NCI-H128 (cell line): ENCODE measurements around the gene BANF2.
"Not testable (repeated sequence)": the region's sequence is repeated elsewhere in the genome, so short reads cannot be mapped to it uniquely, and the experiment has no call there.

Experiments used
- DNase-seq: peaks from one replicate; lab custom pipeline; 2025; ENCODE audit not compliant: unreplicated experiment; lab: John Stamatoyannopoulos, UW

The BANF2 gene

DNA sequence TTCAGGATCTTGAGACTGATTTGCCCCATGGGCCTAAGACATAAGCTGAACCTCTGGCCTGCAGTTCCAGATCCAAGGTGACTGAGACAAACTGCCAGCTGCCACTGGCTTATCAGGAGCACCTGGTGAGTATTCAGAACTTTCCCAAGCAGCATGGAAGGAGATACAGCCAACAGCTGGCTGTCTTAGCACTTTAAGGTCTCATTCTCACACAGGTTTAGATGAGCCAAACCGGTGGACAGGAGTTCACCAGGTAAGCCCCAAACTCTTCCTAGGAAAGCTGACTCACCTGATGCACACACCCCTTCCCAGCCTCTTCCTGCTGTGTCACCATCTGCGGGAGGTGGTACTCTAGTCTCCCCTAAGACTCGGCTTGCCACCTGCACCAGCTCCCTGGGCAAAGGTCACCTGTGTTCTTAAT, at the start of gene BANF2:
Gene BANF2, plus strand, starts transcription at position 36 of the 421 bp plus-strand sequence. CDS start 25,060 bp downstream, outside the sequence.
- DNase-seq: no peak

DNA sequence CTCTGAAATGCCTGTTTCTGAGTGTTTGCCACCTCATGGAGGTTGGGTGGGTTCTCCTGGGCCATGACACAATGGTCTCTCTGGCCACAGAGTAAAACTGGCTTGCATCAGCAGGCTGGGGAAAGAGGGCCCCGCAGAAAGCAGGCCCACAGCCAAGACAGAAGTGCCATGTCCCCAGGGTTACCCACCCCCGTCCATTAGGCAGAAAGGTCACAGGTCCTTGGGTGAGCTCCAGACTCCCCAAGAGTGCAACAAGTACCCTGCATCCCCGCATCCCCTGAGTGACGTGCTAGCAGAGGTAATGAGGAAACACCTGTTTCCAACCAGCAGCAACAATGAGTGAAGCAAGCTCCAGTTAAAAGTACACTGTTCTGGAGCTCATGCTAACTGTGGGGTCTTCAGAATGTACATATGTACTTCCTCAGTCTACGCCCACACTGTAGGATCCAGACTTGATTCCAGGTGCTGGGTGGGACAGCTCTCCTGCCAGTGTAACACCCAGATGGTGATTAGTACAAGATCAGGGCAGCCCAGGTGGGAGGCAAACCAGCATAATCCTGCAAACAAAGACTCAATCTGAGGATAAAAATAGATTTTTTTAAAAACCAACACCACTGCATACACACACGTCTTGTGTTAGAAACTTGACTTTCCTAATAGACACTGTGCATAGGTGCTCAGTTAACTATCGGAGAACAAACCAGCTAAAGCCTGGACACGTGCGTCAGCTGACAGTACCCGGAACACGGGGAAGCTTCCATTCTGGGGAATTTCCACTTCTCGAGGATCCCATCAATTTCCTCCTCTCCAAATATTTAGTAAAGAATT, 49.3 kb upstream of the BANF2 start:
- no peak for DNase-seq

DNA sequence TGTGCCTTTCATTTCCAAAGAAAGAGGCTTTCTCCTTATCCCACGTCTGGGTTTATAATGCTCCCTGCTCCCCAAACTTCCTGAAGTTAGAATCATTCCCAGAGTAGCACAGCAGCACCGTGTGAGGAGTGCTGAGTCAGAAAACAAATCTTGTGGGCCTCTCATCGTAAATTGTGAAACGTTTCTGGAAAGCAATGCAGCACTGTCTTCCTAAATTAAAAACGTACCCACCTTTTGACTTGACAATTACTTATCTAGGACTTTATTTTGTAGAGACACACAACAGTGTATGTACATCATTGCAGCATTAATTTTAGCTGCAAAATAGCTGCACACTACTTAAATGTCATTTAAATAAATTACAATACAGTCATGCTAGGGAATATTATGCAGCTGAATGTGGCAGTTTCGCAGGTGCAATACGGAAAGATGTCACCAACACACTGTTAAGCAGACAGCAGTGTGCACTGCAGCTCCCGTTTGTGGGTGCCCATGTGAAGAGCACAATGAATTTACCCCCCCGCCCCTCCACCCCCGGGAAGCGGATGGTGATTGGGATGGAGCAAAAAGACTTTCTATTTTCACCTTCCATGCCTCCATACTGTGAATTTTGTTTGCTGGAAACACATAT, 48.5 kb upstream of the BANF2 start:
- no peak for DNase-seq

DNA sequence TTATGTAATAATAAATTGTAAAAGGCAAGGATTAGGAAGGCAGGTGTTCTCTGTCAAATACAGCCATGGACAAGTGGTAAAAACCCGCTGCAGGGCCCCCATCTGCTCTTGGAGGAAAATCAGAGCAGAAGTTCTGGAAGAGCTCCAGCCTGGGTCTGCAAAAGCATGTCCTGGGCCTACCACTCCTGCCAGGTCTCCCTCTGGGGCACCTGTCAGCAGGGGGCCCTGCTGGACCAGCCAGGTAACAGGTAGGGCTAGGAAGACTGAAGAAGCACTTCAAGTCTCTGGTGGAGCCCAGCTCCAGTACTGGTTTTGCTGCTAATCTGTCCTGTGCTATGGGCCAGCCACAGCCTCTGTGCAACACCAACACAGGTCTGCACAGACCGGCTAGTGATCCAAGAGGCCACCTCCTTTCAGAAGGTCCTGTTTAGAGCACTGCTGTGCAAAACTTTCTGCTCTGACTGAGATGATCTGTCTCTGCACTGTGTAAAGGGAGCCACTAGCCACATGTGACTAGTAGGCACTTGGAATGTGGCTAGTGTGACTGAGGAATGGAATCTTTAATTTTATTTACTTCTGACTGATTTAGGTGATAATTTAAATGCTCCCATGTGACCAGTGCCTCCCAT, 47.9 kb upstream of the BANF2 start:
- DNase-seq: no peak

DNA sequence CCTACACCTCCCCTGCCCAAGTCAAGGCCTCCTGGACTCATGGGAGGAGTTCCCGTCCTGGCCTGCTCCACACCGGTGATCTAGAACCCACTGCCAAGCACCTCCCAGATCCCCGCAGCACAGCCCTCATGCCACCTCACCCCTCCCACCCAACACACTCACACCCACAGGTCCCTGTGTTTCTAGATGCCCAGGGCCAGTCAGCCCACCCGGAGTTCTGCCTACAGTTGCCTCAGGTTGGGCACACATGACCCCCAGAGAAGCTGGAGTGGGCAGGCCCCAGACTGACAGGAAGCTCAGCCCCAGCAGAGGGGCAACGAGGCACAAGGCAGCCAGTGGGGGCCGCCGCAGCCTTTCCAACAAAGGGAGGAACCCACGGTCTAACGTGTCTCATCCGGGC, 47.4 kb upstream of the BANF2 start:
- DNase-seq: no peak

DNA sequence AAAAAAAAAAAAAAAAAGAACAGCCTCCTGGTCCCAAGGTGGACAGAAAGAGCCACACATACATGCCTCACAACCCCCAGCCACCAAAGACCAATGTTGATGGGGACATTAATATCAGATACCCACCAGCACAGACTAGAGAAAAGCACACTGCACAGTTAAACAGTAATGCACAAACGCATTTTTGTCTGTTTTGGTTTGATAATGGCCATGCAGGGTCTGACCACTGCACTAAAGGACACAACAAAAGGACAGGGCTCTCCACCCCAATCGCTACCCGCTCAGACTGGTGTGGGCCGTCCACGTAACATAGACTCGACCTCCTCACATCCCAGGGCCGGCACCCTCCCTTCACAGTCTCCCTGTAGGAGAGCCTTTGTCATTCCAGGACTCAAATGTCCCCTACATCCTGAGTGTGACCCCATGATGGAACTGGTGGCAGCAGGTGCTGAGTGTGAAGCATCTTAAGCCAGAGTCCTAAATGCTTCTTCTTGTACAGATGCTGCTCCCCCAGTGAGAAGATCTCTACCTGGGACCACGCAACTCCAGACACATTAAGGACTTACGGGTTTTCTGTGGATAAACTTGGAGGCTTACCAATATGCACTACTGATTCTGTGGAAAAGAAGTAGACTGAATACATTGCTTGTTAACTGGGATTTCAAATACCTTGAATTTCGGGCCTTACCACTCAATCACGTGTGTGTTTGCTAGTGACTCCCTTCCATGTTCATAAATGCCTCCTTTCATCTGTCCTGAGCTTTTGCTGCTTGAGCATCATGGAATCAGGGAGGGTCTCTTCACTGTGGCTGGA, 45.7 kb upstream of the BANF2 start:
- no peak for DNase-seq

DNA sequence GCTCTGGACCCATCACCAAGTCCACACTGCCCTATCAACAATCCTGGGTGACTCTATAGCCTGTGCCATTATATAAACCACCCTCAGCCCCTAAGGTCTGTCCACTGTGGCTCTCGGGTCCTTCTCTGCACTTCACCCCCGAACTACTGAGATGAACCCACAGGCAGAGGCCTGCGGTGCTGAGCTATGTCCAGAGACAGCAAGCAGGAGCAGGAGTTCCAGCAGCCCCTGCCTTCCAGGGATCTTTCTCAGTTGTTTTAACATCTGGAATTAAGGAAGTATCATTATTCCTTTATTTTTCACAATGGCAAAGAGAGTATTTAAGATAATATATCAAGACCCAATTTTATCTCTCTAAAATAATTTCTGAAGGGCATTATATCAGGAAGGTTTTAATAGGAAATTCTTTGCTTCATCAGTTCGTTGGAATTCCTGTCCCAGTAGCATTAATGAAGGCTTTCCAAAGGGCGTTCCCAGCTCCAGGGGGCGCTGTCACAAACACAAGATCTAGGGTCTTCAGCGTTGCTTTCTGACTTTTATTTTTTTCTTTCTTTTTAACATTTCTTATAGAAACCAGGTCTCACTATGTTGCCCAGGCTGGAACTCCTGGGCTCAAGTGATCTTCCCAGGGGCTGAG, 45.0 kb upstream of the BANF2 start:
- no peak for DNase-seq

DNA sequence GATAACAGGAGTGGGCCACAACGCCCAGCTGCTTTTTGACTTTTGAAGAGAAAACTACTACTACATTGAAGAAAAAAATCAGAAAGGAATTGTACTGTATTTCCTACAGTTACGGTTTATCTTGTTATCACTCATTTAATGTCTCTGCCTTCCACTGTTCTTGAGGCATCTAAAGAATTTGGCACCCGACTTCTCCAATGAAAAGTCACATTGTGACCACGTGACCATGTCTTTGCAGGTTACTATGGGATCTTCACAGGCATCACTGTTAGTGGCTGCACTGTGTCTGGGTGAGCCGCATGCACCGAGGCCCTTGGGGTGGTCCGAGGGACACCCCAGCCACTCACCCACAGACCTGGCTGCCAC, 44.5 kb upstream of the BANF2 start:
- no peak for DNase-seq

DNA sequence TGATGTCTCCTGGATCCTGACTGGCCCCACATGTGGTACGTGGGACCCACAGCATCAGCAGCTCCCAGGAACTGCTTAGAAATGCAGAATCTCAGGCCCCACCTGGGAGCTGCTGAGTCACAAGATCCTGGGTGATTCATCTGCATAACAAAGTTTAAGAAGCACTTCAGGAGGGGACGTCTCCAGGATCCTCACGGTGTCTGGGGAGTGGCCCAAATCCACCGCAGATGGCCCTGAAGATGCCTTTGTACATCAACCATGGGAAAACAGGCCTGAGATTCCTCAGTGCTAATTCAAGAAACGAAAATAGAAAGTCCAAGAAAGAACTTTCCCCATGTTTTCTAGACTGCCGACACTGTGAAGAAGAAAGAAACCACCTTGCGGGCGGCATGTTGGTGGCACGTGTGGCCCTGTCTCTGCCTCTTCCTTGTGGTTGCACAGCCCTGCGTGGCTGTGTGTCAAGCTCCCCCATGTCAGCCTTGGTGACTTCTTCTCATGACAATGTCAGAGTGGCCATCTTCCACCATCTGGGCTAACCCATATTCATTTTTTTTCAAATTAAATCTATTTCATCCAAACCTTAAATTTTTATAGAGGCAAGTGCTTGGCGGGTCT, 43.8 kb upstream of the BANF2 start:
- DNase-seq: no peak

DNA sequence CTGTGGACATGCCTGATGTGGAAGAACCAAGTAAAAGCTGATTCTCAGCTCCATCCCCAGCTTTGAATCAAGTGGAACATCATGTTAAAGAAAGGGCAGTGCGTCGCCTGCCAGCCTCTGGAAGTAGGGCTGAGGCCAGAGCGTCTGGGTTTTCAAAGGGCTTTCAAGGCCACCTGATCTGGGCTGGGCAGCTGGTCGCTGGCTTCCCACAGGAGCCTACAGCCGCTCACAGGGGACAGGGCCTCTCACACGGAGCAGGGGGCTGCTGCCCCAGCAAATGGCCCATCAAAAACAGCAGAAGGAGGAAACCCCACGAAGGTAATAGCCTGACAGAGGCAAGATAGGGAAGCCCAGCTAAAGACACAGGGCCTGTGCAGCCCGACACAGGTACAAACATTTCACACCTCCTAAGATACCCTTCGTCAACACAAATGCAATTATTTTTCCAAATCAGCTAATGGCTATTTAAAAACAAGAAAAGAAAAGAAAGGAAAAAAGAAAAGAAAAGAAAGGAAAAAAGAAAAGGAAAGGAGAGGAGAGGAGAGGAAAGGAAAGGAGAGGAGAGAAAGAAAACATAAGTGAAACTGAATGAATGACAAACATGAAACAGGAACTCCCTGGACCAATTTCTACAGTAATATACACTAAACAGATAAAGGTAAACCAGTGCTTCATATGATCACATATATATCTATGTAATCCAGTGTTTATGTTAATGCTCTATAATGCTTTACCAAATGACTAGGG, 42.5 kb upstream of the BANF2 start:
- no peak for DNase-seq

DNA sequence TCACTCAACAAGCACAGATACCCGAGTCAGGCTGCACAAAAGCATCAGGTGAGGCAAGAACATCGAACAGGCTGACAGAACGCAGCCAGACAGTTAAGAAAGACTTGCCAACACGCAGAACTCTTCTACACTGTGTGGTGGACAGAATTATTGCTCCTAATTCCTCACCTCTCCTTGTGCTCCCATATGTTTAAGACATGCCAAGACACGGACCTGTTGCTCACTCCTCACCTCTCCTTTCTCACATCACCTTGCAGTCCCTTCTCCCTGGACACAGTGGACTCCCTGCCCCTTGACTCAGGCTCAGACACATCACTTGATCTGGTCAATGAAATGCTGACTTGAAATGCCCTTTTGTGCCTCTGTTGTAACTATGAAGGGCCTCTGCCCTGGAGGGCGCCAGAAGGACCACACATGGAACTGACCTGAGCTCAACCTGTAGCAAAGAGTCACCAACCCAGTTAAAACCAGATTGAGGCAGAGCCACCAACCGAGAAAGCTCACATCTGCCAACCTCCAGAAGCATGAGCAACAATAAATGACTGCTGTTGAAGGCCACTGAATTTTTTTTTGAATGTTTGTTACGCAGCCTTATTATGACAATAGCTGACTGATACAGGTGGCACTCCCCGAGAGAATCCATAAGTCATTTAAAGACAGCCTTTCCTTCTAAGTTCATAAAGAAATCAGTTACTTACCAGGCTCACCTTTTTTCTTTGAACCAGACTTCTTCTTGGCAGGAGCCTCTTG, 41.7 kb upstream of the BANF2 start:
- no peak for DNase-seq

DNA sequence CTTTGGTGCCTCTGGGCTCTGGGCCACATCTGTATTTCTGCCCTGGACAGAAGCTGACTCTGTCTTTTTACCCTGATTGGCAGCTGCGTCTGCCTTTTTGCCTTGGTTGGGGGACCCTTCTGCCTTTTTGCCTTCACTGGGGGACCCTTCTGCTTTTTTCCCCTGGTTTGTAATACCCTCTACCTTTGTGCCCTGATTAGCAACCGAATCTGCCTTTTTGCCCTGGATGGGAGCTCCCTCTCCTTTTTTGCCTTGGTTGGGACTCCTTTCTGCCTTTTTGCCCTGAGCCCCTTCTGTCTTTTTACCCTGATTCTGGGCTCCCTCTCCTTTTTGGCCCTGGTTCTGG, 41.1 kb upstream of the BANF2 start:
- no peak for DNase-seq

DNA sequence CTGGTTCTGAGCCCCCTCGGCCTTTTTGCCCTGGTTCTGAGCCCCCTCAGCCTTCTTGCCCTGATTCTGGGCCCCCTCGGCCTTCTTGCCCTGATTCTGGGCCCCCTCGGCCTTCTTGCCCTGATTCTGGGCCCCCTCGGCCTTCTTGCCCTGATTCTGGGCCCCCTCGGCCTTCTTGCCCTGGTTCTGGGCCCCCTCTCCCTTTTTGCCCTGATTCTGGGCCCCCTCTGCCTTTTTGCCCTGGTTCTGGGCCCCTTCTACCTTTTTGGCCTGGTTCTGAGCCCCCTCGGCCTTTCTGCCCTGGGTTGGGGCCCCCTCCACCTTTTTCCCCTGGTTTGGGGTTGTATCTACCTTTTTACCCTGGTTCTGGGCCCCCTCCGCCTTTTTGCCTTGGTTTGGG, 40.4 kb upstream of the BANF2 start:
- DNase-seq: not testable (repeated sequence)

DNA sequence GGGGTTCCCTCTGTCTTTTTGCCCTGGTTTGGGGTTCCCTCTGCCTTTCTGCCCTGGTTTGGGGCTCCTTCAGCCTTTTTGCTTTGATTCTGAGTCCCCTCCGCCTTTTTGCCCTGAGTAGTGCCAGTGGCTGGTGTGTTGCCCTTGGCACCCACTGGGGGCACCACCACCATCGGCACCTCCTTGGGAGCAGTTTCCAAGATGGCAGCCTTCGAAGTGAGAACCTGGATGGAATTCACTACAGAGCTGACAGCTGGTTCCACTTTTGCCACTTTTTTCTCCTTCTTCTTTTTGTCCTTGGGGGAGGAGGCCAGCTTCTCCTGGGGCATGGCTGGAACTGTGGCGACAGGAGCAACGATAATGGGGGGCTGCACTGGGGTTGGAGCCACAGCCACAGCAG, 40.0 kb upstream of the BANF2 start:
- DNase-seq: no peak

DNA sequence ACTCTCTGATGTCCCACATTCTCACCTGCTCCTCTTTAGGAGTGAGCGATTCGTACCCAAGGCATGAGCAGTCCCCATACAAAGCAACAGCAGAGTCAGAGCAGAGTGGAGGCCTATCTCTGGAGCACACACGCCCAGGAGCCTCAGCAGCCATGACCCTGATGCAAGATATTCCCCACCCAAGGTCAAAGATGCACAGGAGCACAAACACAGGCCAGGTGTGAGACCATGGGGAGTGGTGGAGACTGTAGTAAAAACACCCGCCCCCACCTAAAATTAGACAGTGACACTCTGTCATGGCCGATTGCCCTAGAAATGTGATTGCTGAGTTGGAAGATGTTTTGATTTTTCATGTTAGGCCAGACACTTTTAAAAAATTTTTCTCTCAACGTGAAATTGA, 39.1 kb upstream of the BANF2 start:
- no peak for DNase-seq

DNA sequence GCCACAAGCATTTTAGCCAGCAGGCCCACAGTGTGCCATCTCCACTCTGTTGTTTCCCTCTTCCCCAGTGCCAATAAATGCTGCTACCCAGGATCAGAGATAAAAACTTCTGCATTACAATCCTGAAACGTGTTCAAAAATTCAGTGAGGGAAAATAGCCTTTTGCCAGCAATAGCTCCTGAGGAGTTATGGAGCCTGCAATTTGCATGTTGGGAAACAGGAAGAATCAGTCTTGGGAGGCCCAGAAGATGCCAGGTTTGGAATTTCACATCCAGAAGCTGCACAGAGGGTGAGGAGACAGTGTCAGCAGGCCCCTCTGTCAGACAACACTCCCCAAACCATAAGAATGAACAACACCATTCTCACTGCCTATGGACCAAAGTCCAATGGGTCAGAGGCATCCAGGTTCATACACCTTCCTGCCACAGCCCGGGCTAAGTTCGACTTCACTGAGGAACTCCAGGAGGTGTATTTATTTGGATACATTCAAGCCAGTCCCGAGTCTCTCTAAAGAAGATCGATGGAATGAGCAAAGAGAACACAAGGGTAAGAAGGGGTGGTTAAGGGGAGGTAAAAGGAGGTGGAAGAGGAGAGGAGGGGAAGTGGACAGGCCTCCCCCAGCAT, 38.5 kb upstream of the BANF2 start:
- DNase-seq: no peak

DNA sequence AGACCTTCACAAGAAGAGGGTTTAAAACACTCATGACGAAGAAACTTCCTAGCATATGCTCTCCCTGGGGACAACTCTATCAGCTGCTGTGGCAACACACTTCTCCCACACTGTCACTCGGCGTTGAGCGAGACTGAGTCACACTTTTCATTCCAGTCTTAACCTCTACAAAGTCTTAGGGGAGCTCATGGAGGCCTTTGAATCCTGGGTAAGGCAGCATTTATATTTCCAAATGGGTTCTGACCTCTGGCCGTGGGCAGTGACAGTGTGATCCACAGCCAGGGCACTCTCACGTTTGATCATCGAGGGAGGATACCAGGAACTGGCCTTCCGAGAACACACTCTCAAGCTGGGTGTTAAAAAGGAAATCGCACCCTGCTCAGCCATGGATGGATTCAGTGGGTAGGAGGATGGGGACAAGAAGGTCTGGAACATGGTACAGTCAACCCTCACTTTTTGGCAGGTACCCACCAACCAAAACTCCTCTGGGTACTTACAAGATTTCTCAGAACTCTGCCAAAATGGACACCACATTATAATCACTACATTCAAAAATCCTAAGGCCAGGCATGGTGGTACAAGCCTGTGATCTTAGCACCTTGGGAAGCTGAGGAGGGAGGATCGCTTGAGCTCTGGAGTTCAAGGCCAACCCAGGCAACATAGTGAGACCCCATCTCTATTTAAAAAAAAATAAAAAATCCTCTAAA, 37.3 kb upstream of the BANF2 start:
- DNase-seq: no peak

DNA sequence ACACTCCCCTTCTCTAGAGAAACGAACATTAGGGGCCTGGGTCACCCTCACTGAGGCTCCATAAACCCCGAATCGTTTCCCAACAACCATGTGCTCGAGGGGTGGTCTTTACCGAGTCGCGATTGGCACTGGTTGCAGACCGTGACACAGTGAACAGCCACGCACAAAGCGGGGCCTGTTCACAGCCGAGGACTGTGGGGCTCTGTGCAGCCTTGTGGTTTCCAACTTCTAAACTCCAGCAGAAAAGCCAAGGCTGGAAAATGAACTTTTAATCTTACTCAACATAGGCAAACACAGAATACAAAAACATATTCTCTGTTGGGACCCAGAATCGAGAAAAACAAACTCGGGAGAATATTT, 36.7 kb upstream of the BANF2 start:
- no peak for DNase-seq
